WTC11 (cell line): Measurements from ENCODE around the gene YOD1. TPM values are rescaled to one million over a fixed set of nuclear protein-coding genes. Genes with fewer than 3 reads are reported as not detected.

Experiments used
- ATAC-seq: fragments of 200-7000 bp; cut with Tn5 transposase; 2 replicates; pipeline ENCODE4 v1.10.0; 2021; ENCODE audit warnings: mild to moderate bottlenecking, moderate library complexity
- CTCF ChIA-PET: fragments of 300-600 bp; sonication (Branson Sonifier 250); formaldehyde crosslinking; loops from one replicate; lab custom pipeline; 2021; ENCODE audit warnings: antibody characterized with exemption; lab: Charles Lee
- POLR2A ChIA-PET: fragments of 350-600 bp; sonication (Branson Sonifier 250); formaldehyde crosslinking; loops from one replicate; lab custom pipeline; 2021; ENCODE audit warnings: antibody characterized with exemption; lab: Charles Lee
- DNase-seq: peaks from one replicate; pipeline ENCODE4 v3.0.0; 2021; ENCODE audit warnings: low spot score
- H3K27ac Mint-ChIP-seq: 2 replicates; pipeline ENCODE4 v1.8.0; 2021; ENCODE audit warnings: mixed read lengths
- H3K27me3 Mint-ChIP-seq: 2 replicates; pipeline ENCODE4 v1.8.0; 2021; ENCODE audit warnings: low read depth, mild to moderate bottlenecking, moderate library complexity, mixed read lengths
- H3K36me3 Mint-ChIP-seq: 2 replicates; pipeline ENCODE4 v1.8.0; 2021; ENCODE audit warnings: mixed read lengths
- H3K4me1 Mint-ChIP-seq: 2 replicates; pipeline ENCODE4 v1.8.0; 2022; ENCODE audit warnings: mixed read lengths
- H3K4me3 Mint-ChIP-seq: 2 replicates; pipeline ENCODE4 v1.8.0; 2021; ENCODE audit warnings: mild to moderate bottlenecking, moderate library complexity, mixed read lengths
- H3K9me3 Mint-ChIP-seq: 2 replicates; pipeline ENCODE4 v1.8.0; 2021; ENCODE audit warnings: mixed read lengths
- CBFB ChIP-seq: sonication (generic); formaldehyde crosslinking; IDR thresholded peaks from 2 replicates; pipeline ENCODE4 v1.8.1; 2022; ENCODE audit warnings: mild to moderate bottlenecking, low read depth, missing genetic modification reagents
- CREM ChIP-seq: sonication (generic); formaldehyde crosslinking; IDR thresholded peaks from 2 replicates; pipeline ENCODE4 v1.8.1; 2022; ENCODE audit warnings: mild to moderate bottlenecking, missing genetic modification reagents, moderate library complexity
- ELF4 ChIP-seq: sonication (generic); formaldehyde crosslinking; IDR thresholded peaks from 2 replicates; pipeline ENCODE4 v1.8.1; 2022; ENCODE audit warnings: low read depth, mild to moderate bottlenecking, moderate library complexity, missing genetic modification reagents
- HMGA2 ChIP-seq: fragments of 250-450 bp; sonication (Bioruptor Pico); IDR thresholded peaks from 2 replicates; pipeline ENCODE4 v1.4.0; 2021; ENCODE audit warnings: mild to moderate bottlenecking, moderate library complexity
- HMGXB4 ChIP-seq: sonication (generic); formaldehyde crosslinking; IDR thresholded peaks from 2 replicates; pipeline ENCODE4 v1.8.1; 2023; ENCODE audit warnings: mild to moderate bottlenecking, moderate library complexity, missing genetic modification reagents
- KAT7 ChIP-seq: sonication (generic); formaldehyde crosslinking; IDR thresholded peaks from 2 replicates; pipeline ENCODE4 v1.8.1; 2023; ENCODE audit warnings: missing genetic modification reagents, mild to moderate bottlenecking, borderline replicate concordance
- NR1H2 ChIP-seq: sonication (generic); formaldehyde crosslinking; IDR thresholded peaks from 2 replicates; pipeline ENCODE4 v1.9.0; 2021; ENCODE audit warnings: mild to moderate bottlenecking, moderate library complexity, missing genetic modification reagents
- PRRX2 ChIP-seq: fragments of 250-450 bp; sonication (Bioruptor Pico); IDR thresholded peaks from 2 replicates; pipeline ENCODE4 v1.8.0; 2021; ENCODE audit warnings: mild to moderate bottlenecking
- SOX15 ChIP-seq: fragments of 250-450 bp; sonication (Bioruptor Pico); IDR thresholded peaks from 2 replicates; pipeline ENCODE4 v1.9.0; 2021; ENCODE audit warnings: mild to moderate bottlenecking
- TCF7 ChIP-seq: sonication (generic); formaldehyde crosslinking; IDR thresholded peaks from 2 replicates; pipeline ENCODE4 v1.8.0; 2022; ENCODE audit warnings: mild to moderate bottlenecking, low read depth, missing genetic modification reagents, moderate library complexity
- TEAD4 ChIP-seq: sonication (generic); formaldehyde crosslinking; IDR thresholded peaks from 2 replicates; pipeline ENCODE4 v1.8.0; 2022; ENCODE audit warnings: mild to moderate bottlenecking, missing genetic modification reagents
- TP53 ChIP-seq: sonication (generic); formaldehyde crosslinking; IDR thresholded peaks from 2 replicates; pipeline ENCODE4 v1.8.1; 2023; ENCODE audit warnings: mild to moderate bottlenecking, missing genetic modification reagents
- ZBTB21 ChIP-seq: sonication (generic); formaldehyde crosslinking; IDR thresholded peaks from 2 replicates; pipeline ENCODE4 v1.8.1; 2023; ENCODE audit warnings: mild to moderate bottlenecking, missing genetic modification reagents, borderline replicate concordance
- ZBTB43 ChIP-seq: sonication (generic); formaldehyde crosslinking; IDR thresholded peaks from 2 replicates; pipeline ENCODE4 v1.8.1; 2023; ENCODE audit warnings: mild to moderate bottlenecking, missing genetic modification reagents
- total RNA-seq: library from RNA; stranded (reverse); gene quantifications from 3 replicates; pipeline ENCODE4 v1.2.3, GENCODE V29; 2021
- TF ChIP-seq, protein P1 (sequence below): sonication (generic); formaldehyde crosslinking; IDR thresholded peaks from 2 replicates; pipeline ENCODE4 v1.8.1; 2023; ENCODE audit warnings: mild to moderate bottlenecking, missing genetic modification reagents, borderline replicate concordance
- TF ChIP-seq, protein P2 (sequence below): sonication (generic); formaldehyde crosslinking; IDR thresholded peaks from 2 replicates; pipeline ENCODE4 v1.8.0; 2022; ENCODE audit warnings: mild to moderate bottlenecking, missing genetic modification reagents
- TF ChIP-seq, protein P3 (sequence below): sonication (generic); formaldehyde crosslinking; IDR thresholded peaks from 2 replicates; pipeline ENCODE4 v1.8.1; 2023; ENCODE audit warnings: mild to moderate bottlenecking, missing genetic modification reagents, moderate library complexity
- TF ChIP-seq, protein P4 (sequence below): sonication (generic); formaldehyde crosslinking; IDR thresholded peaks from 2 replicates; pipeline ENCODE4 v1.8.0; 2022; ENCODE audit warnings: mild to moderate bottlenecking, missing genetic modification reagents
- TF ChIP-seq, protein P5 (sequence below): sonication (generic); formaldehyde crosslinking; IDR thresholded peaks from 2 replicates; pipeline ENCODE4 v1.8.1; 2023; ENCODE audit warnings: mild to moderate bottlenecking, missing genetic modification reagents

Gene YOD1
- total RNA-seq, 1 experiment from 2014 or later = 12.0 TPM

GRCh38 chr1:207081806-207082205 lies 30.8 kb upstream of the YOD1 start:
- H3K4me1 Mint-ChIP-seq = peaks cover 29% of the 10 kb centered on the region
- H3K36me3 Mint-ChIP-seq = no peaks in the 10 kb centered on the region
- ChIA-PET CTCF (interaction anchor here (1.0 kb wide), 1 partner anchor 323 kb away, joined by 3 read pairs; no protein-coding TSS in a partner anchor), POLR2A (no interaction called here)
- no peaks in the 10 kb centered on the region for H3K27me3 Mint-ChIP-seq
- TF ChIP-seq HMGXB4 (CRISPR knock-in tag) = no peak
- no peak for TF ChIP-seq ZBTB43 (CRISPR knock-in tag)
- TF ChIP-seq TCF7 (CRISPR knock-in tag) = no peak
- TF ChIP-seq CBFB (CRISPR knock-in tag) = no peak
- no peak for TF ChIP-seq CREM (CRISPR knock-in tag)
- TF ChIP-seq SOX15 = no peak
- TF ChIP-seq KAT7 (CRISPR knock-in tag) = no peak
- no peak for TF ChIP-seq NR1H2
- TF ChIP-seq, protein P1, sequence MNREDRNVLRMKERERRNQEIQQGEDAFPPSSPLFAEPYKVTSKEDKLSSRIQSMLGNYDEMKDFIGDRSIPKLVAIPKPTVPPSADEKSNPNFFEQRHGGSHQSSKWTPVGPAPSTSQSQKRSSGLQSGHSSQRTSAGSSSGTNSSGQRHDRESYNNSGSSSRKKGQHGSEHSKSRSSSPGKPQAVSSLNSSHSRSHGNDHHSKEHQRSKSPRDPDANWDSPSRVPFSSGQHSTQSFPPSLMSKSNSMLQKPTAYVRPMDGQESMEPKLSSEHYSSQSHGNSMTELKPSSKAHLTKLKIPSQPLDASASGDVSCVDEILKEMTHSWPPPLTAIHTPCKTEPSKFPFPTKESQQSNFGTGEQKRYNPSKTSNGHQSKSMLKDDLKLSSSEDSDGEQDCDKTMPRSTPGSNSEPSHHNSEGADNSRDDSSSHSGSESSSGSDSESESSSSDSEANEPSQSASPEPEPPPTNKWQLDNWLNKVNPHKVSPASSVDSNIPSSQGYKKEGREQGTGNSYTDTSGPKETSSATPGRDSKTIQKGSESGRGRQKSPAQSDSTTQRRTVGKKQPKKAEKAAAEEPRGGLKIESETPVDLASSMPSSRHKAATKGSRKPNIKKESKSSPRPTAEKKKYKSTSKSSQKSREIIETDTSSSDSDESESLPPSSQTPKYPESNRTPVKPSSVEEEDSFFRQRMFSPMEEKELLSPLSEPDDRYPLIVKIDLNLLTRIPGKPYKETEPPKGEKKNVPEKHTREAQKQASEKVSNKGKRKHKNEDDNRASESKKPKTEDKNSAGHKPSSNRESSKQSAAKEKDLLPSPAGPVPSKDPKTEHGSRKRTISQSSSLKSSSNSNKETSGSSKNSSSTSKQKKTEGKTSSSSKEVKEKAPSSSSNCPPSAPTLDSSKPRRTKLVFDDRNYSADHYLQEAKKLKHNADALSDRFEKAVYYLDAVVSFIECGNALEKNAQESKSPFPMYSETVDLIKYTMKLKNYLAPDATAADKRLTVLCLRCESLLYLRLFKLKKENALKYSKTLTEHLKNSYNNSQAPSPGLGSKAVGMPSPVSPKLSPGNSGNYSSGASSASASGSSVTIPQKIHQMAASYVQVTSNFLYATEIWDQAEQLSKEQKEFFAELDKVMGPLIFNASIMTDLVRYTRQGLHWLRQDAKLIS (CRISPR knock-in tag) = no peak
- TF ChIP-seq, protein P2, sequence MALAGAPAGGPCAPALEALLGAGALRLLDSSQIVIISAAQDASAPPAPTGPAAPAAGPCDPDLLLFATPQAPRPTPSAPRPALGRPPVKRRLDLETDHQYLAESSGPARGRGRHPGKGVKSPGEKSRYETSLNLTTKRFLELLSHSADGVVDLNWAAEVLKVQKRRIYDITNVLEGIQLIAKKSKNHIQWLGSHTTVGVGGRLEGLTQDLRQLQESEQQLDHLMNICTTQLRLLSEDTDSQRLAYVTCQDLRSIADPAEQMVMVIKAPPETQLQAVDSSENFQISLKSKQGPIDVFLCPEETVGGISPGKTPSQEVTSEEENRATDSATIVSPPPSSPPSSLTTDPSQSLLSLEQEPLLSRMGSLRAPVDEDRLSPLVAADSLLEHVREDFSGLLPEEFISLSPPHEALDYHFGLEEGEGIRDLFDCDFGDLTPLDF (CRISPR knock-in tag) = no peak
- no peaks in the 10 kb centered on the region for H3K9me3 Mint-ChIP-seq
- ATAC-seq (no peak), DNase-seq (no peak)
- H3K27ac Mint-ChIP-seq = no peak overlapping the region
- H3K4me3 Mint-ChIP-seq = no peak overlapping the region

GRCh38 chr1:207081088-207081487 lies 30.1 kb upstream of the YOD1 start:
- Mint-ChIP-seq H3K27ac (no peak overlapping the region), H3K4me3 (no peak overlapping the region), H3K4me1 (peaks cover 27% of the 10 kb centered on the region), H3K9me3 (no peaks in the 10 kb centered on the region), H3K27me3 (no peaks in the 10 kb centered on the region), H3K36me3 (no peaks in the 10 kb centered on the region)
- no peak for DNase-seq
- POLR2A ChIA-PET = no interaction called here
- TF ChIP-seq TEAD4 (CRISPR knock-in tag) (no peak), HMGXB4 (CRISPR knock-in tag) (no peak), PRRX2 (CRISPR knock-in tag) (no peak), TP53 (CRISPR knock-in tag) (no peak), HMGA2 (CRISPR knock-in tag) (no peak), ZBTB21 (CRISPR knock-in tag) (no peak), ELF4 (no peak)
- TF ChIP-seq, protein P3, sequence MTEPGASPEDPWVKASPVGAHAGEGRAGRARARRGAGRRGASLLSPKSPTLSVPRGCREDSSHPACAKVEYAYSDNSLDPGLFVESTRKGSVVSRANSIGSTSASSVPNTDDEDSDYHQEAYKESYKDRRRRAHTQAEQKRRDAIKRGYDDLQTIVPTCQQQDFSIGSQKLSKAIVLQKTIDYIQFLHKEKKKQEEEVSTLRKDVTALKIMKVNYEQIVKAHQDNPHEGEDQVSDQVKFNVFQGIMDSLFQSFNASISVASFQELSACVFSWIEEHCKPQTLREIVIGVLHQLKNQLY (CRISPR knock-in tag) = no peak
- TF ChIP-seq, protein P4, sequence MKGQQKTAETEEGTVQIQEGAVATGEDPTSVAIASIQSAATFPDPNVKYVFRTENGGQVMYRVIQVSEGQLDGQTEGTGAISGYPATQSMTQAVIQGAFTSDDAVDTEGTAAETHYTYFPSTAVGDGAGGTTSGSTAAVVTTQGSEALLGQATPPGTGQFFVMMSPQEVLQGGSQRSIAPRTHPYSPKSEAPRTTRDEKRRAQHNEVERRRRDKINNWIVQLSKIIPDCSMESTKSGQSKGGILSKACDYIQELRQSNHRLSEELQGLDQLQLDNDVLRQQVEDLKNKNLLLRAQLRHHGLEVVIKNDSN (CRISPR knock-in tag) = no peak
- TF ChIP-seq, protein P5, sequence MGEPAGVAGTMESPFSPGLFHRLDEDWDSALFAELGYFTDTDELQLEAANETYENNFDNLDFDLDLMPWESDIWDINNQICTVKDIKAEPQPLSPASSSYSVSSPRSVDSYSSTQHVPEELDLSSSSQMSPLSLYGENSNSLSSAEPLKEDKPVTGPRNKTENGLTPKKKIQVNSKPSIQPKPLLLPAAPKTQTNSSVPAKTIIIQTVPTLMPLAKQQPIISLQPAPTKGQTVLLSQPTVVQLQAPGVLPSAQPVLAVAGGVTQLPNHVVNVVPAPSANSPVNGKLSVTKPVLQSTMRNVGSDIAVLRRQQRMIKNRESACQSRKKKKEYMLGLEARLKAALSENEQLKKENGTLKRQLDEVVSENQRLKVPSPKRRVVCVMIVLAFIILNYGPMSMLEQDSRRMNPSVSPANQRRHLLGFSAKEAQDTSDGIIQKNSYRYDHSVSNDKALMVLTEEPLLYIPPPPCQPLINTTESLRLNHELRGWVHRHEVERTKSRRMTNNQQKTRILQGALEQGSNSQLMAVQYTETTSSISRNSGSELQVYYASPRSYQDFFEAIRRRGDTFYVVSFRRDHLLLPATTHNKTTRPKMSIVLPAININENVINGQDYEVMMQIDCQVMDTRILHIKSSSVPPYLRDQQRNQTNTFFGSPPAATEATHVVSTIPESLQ (CRISPR knock-in tag) = no peak
- ATAC-seq = no peak
- CTCF ChIA-PET = no interaction called here
